ENCODE results near the gene ENG.
A peak's percentile ranks its signal among the peaks of the same experiment; 100 is the strongest.

Gene ENG

DNA sequence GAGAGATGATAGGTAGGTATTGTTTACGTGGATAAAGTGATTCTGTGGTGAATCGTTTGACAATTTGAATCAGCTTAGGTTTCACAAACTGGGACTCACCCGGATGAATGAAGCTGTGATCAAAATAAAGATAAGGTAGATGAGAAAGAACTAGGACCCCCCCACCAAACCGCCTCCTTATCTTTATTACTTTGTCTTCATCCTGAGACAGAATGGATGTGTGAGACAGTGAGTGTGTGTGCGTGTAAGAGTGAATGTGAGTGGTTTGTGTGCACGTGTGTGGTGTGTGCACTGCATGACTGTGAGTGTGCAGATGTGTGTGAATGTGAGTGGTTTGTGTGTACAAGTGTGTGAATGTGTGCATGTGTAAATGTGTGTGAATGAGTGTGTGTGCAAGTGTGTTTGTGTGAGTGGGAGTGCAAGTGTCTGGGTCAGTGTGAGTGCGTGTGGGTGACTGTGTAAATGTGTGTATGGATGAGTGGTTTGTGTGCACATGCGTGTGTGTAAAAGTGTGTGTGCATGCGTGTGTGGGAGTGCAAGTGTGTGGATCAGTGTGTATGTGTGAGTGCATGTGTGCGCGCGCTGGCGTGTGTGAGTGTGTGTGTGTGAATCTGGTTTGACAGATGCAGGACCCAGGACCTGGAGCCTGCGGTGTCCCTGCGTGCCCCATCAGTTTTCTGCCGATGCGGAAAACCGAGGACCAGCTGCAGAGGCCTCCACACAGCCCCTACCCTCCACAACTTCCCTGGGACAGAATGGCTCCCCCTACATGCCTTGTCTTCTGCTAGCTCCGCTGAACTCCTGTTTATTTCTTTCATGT lies 11.4 kb upstream of the ENG start:
- TF ChIP-seq, protein P1, sequence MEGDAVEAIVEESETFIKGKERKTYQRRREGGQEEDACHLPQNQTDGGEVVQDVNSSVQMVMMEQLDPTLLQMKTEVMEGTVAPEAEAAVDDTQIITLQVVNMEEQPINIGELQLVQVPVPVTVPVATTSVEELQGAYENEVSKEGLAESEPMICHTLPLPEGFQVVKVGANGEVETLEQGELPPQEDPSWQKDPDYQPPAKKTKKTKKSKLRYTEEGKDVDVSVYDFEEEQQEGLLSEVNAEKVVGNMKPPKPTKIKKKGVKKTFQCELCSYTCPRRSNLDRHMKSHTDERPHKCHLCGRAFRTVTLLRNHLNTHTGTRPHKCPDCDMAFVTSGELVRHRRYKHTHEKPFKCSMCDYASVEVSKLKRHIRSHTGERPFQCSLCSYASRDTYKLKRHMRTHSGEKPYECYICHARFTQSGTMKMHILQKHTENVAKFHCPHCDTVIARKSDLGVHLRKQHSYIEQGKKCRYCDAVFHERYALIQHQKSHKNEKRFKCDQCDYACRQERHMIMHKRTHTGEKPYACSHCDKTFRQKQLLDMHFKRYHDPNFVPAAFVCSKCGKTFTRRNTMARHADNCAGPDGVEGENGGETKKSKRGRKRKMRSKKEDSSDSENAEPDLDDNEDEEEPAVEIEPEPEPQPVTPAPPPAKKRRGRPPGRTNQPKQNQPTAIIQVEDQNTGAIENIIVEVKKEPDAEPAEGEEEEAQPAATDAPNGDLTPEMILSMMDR (IDR thresholded peaks at IDR 0.05; ENCODE audit: borderline replicate concordance, control extremely low read depth, extremely low read depth, insufficient read depth, missing control alignments): no peak
- no peak for DNase-seq (ENCODE audit: low spot score)
- in situ Hi-C loops (cut with MboI; ENCODE audit: low sequenced_read_pairs, unreplicated experiment): no loop called here

DNA sequence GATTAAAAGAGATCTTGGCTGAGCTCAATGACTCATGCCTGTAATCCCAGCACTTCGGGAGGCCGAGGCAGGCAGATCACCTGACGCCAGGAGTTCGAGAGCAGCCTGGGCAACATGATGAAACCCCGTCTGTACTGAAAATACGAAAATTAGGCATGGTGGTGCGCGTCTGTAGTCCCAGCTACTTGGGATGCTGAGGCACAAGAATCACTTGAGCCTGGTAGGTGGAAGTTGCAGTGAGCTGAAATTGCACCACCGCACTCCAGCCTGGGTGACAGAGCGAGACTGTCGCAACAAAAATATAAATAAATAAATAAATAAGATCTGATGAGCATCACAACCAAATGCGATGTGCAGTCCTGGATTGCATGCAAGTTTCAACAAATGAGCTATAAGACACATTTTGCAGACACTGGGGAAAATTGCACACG lies 8.7 kb upstream of the ENG start:
- in situ Hi-C loops (cut with MboI; ENCODE audit: low sequenced_read_pairs, unreplicated experiment): no loop called here
- TF ChIP-seq, protein P1 (IDR thresholded peaks at IDR 0.05; ENCODE audit: borderline replicate concordance, control extremely low read depth, extremely low read depth, insufficient read depth, missing control alignments): no peak
- no peak for DNase-seq (ENCODE audit: low spot score)

DNA sequence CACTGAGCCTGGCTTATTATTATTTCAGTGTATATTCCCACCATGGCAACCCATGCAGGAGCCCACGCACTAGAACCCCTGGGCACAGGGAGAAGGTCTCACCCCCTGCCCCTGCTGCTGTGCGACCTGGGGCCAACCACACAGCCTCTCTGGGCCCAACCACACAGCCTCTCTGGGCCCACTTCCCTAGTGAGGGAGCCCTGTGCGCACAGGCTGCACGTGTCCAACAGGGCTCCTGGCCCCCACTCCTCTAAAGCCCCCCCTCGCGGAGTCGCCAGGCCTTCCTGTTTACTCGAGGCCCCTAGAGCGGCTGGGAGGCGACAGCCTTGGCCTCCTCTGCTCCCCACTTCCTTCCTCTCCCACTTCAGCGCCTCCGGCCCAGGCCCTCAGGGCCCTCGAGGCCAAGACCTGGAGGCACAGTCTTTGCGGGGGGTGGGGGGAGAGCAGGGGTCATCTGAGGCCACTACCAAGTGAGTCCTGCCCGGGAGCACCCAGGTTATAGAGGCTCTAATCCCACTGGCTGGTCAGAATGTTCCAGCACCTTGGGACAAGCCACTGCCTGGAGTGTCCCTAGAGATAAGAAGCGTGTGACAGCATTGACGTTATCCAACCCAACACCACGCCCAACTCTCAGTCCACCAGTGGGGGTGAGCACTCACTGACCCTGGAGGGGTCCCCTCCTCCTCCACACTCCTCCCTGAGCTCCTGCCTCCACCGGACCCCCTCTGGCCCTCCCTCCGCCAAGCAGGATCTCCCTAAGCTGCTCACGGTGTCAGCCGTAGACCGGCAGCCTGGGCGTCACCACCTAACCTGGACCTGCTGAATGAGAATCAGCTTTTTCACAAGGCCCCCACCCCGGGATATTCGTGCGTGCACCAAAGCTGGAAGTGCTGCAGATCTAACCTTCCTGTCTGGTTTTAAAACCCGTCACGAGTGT lies 7.9 kb upstream of the ENG start:
- in situ Hi-C loops (cut with MboI; ENCODE audit: low sequenced_read_pairs, unreplicated experiment): no loop called here
- TF ChIP-seq, protein P1 (IDR thresholded peaks at IDR 0.05; ENCODE audit: borderline replicate concordance, control extremely low read depth, extremely low read depth, insufficient read depth, missing control alignments): no peak
- peak; percentile 72 for DNase-seq (ENCODE audit: low spot score)

DNA sequence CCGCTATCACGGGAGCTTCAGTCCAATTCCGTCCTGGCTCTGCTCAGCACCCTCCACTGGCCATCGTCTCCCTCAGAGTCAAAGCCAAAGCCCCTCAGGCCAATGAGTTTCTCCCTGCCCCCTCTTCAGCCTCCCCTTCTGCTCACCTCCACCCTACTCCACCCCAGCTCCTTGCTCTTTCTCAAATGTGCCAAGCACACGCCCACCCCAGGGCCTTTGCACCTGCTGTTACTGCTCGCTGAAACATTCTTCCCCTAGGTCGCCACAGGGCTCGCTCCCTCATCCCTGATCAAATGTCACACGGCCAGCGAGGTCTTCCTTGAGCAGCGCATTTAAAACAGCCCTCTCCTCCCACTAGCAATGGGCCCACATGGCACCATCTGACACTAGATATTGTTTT lies 6.3 kb upstream of the ENG start:
- in situ Hi-C loops (cut with MboI; ENCODE audit: low sequenced_read_pairs, unreplicated experiment): no loop called here
- TF ChIP-seq, protein P1 (IDR thresholded peaks at IDR 0.05; ENCODE audit: borderline replicate concordance, control extremely low read depth, extremely low read depth, insufficient read depth, missing control alignments): no peak
- no peak for DNase-seq (ENCODE audit: low spot score)

DNA sequence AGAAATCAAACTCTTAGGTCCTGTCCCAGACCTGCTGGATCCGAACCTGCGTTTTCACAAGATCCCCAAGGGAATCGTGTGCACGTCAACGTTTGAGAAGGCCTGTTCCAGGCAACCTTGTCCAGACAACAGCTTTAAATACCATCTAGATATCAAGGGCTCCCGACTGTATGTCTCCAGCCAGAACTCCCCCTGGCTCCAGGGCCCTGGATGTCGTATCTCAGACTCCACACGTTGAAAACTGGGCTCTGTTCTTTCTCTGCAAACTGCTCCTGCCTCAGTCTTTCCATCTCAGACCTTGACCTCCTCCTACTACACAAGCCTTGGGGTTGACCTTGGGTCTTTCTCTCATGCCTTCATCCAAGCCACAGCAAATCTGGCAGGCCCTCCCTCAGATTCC lies 5.8 kb upstream of the ENG start:
- TF ChIP-seq, protein P1 (IDR thresholded peaks at IDR 0.05; ENCODE audit: borderline replicate concordance, control extremely low read depth, extremely low read depth, insufficient read depth, missing control alignments): no peak
- in situ Hi-C loops (cut with MboI; ENCODE audit: low sequenced_read_pairs, unreplicated experiment): no loop called here
- DNase-seq (ENCODE audit: low spot score): no peak

DNA sequence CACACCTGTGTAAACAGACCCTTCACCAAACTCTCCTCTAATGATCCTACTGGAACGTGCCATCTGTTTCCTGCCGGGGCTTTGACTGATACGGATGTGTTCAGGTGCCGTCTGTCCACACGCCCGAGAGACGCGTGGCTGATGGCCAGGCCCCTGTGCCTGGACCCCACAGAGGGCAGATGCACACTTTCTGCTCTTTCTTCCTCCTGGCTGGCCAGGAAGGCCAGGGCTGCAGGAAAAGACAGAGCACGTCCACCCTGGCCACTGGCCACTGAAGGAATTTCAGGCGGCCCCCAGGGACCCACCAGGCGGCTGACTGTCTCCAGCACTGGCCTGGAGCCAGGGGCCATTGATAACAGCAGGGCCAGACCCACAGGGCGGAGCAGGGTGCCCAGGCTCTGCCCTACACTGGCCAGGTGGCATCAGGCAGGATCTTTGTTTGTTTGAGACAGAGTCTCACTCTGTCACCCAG lies 3.6 kb upstream of the ENG start:
- TF ChIP-seq, protein P1 (IDR thresholded peaks at IDR 0.05; ENCODE audit: borderline replicate concordance, control extremely low read depth, extremely low read depth, insufficient read depth, missing control alignments): no peak
- in situ Hi-C loops (cut with MboI; ENCODE audit: low sequenced_read_pairs, unreplicated experiment): no loop called here

More for the DNA sequence above, 3.6 kb upstream of the ENG start:
- no peak for DNase-seq (ENCODE audit: low spot score)

All from GM13976 (cell line).